Gastrocnemius medialis (tissue), 4 donors: ENCODE measurements around the gene DRICH1.

ENCODE experiments used
- CTCF ChIP-seq, 5 experiments: fragments of 450-650 bp in 3 of 5; fragments of 200-600 bp in 2 of 5; sonication (generic) in 2 of 5; IDR thresholded peaks in 4 of 5; conservative IDR thresholded peaks in 1 of 5; 1 replicate in 4 of 5; 2 replicates in 1 of 5; pipeline ENCODE4 v1.5.1; 2016 to 2019; ENCODE audit warnings: antibody characterized with exemption in 5 of 5, mild to moderate bottlenecking in 3 of 5, moderate library complexity in 3 of 5
- POLR2A ChIP-seq, 2 donors: fragments of 450-650 bp; IDR thresholded peaks; one replicate each; pipeline ENCODE4 v1.6.1; 2017; ENCODE audit warnings: antibody characterized with exemption in 2 of 2, mild to moderate bottlenecking in 2 of 2, moderate library complexity in 2 of 2

- TF ChIP-seq POLR2A (IDR thresholded peaks at IDR 0.05), result no peak
- no peak for TF ChIP-seq CTCF (IDR thresholded peaks at IDR 0.05 in 4 of 5, conservative IDR thresholded peaks at IDR 0.05 in 1 of 5)
These were observed 9.5 kb downstream of the DRICH1 start for GRCh38 chr22:23622634-23623033.
